HepG2 (cell line): ENCODE data around the gene ATP8A2. TPM values are rescaled to one million over a fixed set of nuclear protein-coding genes. Genes with fewer than 3 reads are reported as not detected.

Experiments
- ATAC-seq: fragments of 200-7000 bp; cut with Tn5 transposase; 3 replicates; pipeline ENCODE4 v1.9.1; 2020; ENCODE audit warnings: mild to moderate bottlenecking, moderate library complexity
- BruUV-seq: library from RNA; stranded (reverse); fragments of 400-500 nt; replicated peaks from 2 replicates; lab custom pipeline; 2021; lab: Mats Ljungman, UMichigan
- CTCF ChIA-PET: fragments of 300-600 bp; formaldehyde crosslinking; extraction: SDS; loops from one replicate; lab custom pipeline; 2021; ENCODE audit warnings: low total read pairs, inconsistent platforms, low intra/inter-chr PET ratio; lab: Yijun Ruan, JAX
- POLR2A ChIA-PET: fragments of 350-600 bp; sonication (Branson Sonifier 250); formaldehyde crosslinking; loops from one replicate; lab custom pipeline; 2020; ENCODE audit warnings: antibody characterized with exemption, inconsistent platforms; lab: Yijun Ruan, JAX
- DNase-seq: peaks from one replicate; pipeline ENCODE4 v3.0.0-alpha.2; 2015; ENCODE audit warnings: low spot score
- FAIRE-seq: peaks from 3 replicates; lab custom pipeline; 2011; peaks lifted over from hg19 to GRCh38; lab: Jason Lieb, UNC
- H2AFZ ChIP-seq: one replicate; pipeline ENCODE4 v1.6.1; 2011; ENCODE audit warnings: low read length, inconsistent platforms
- H3K27ac ChIP-seq: fragments of 300-600 bp; 3 replicates; pipeline ENCODE4 v1.8.0; 2011; ENCODE audit warnings: mixed run types, mild to moderate bottlenecking, mixed read lengths, low read length, inconsistent platforms; ENCODE audit not compliant: insufficient read depth; ENCODE audit errors: extremely low read length
- H3K27me3 ChIP-seq, 2 experiments: fragments of 200-600 bp in 1 of 2; 2 replicates in 1 of 2; 3 replicates in 1 of 2; pipeline versions ENCODE4 v1.6.0 to v1.8.0; 2011; ENCODE audit warnings: low read length in 2 of 2, mild to moderate bottlenecking in 2 of 2, moderate library complexity in 2 of 2, inconsistent platforms in 1 of 2; ENCODE audit not compliant: insufficient read depth in 2 of 2, control insufficient read depth in 1 of 2
- H3K36me3 ChIP-seq, 2 experiments: fragments of 200-600 bp in 1 of 2; replicated peaks in 1 of 2; 2 replicates in 1 of 2; 3 replicates in 1 of 2; pipeline versions ENCODE4 v1.5.1 to v1.8.0; 2011; ENCODE audit warnings: low read length in 2 of 2, inconsistent platforms in 1 of 2; ENCODE audit not compliant: insufficient read depth in 2 of 2, control insufficient read depth in 1 of 2
- H3K4me1 ChIP-seq: 2 replicates; pipeline ENCODE4 v1.5.1; 2012; ENCODE audit warnings: low read length, inconsistent platforms; ENCODE audit not compliant: insufficient read depth
- H3K4me2 ChIP-seq: 2 replicates; pipeline ENCODE4 v1.6.0; 2011; ENCODE audit warnings: low read depth, low read length, inconsistent platforms
- H3K4me3 ChIP-seq, 3 experiments: fragments of 200-600 bp in 1 of 3; sonication (generic), shearing (Covaris generic) in 1 of 3; replicated peaks in 1 of 3; 2 replicates each; pipeline ENCODE4 v1.5.1; 2011 to 2016; ENCODE audit warnings: low read length in 3 of 3, inconsistent platforms in 2 of 3, low read depth in 2 of 3, mild to moderate bottlenecking in 2 of 3, control low read depth in 1 of 3, mixed read lengths in 1 of 3; ENCODE audit not compliant: insufficient read depth in 1 of 3
- H3K79me2 ChIP-seq: one replicate; pipeline ENCODE4 v1.6.1; 2011; ENCODE audit warnings: low read length, inconsistent platforms; ENCODE audit not compliant: insufficient read depth
- H3K9ac ChIP-seq: 2 replicates; pipeline ENCODE4 v1.6.0; 2011; ENCODE audit warnings: mild to moderate bottlenecking, low read depth, low read length, inconsistent platforms; ENCODE audit not compliant: insufficient read depth
- H3K9me3 ChIP-seq: 2 replicates; pipeline ENCODE4 v1.5.1; 2012; ENCODE audit warnings: mild to moderate bottlenecking, low read length
- H4K20me1 ChIP-seq: 2 replicates; pipeline ENCODE4 v1.6.0; 2011; ENCODE audit warnings: inconsistent platforms, mild to moderate bottlenecking, low read length, moderate library complexity; ENCODE audit not compliant: insufficient read depth
- CREB3 ChIP-seq: sonication (generic); formaldehyde crosslinking; IDR thresholded peaks from 2 replicates; pipeline ENCODE4 v1.5.0; 2020; ENCODE audit warnings: missing genetic modification reagents
- GABPB1 ChIP-seq: IDR thresholded peaks from 2 replicates; pipeline ENCODE4 v1.6.1; 2016; ENCODE audit warnings: mild to moderate bottlenecking, missing genetic modification reagents, moderate library complexity, missing compliant biosample characterization
- KDM5B ChIP-seq: sonication (generic); formaldehyde crosslinking; IDR thresholded peaks from 2 replicates; pipeline ENCODE4 v1.4.0; 2020; ENCODE audit warnings: missing genetic modification reagents, mild to moderate bottlenecking, borderline replicate concordance
- NPAS2 ChIP-seq: sonication (generic); formaldehyde crosslinking; IDR thresholded peaks from 2 replicates; pipeline ENCODE4 v1.8.0; 2022; ENCODE audit warnings: mild to moderate bottlenecking, missing genetic modification reagents, borderline replicate concordance
- RARG ChIP-seq: sonication (generic); formaldehyde crosslinking; IDR thresholded peaks from 2 replicates; pipeline ENCODE4 v1.4.0; 2020; ENCODE audit warnings: low read depth, mild to moderate bottlenecking, missing genetic modification reagents
- ZBTB14 ChIP-seq: sonication (generic); formaldehyde crosslinking; IDR thresholded peaks from 2 replicates; pipeline ENCODE4 v1.4.0; 2020; ENCODE audit warnings: missing genetic modification reagents
- ZNF121 ChIP-seq: sonication (generic); formaldehyde crosslinking; IDR thresholded peaks from 2 replicates; pipeline ENCODE4 v1.5.0; 2020; ENCODE audit warnings: mild to moderate bottlenecking, missing genetic modification reagents
- ZNF224 ChIP-seq: sonication (generic); formaldehyde crosslinking; IDR thresholded peaks from 2 replicates; pipeline ENCODE4 v1.5.0; 2020; ENCODE audit warnings: mild to moderate bottlenecking, missing genetic modification reagents
- ZNF563 ChIP-seq: sonication (generic); formaldehyde crosslinking; IDR thresholded peaks from 2 replicates; pipeline ENCODE4 v1.8.0; 2022; ENCODE audit warnings: mild to moderate bottlenecking, moderate library complexity, missing genetic modification reagents
- ZNF569 ChIP-seq: sonication (generic); formaldehyde crosslinking; IDR thresholded peaks from 2 replicates; pipeline ENCODE4 v1.5.0; 2020; ENCODE audit warnings: mild to moderate bottlenecking, missing genetic modification reagents, moderate library complexity, borderline replicate concordance
- ZNF615 ChIP-seq: sonication (generic); formaldehyde crosslinking; IDR thresholded peaks from 2 replicates; pipeline ENCODE4 v1.5.0; 2020; ENCODE audit warnings: mild to moderate bottlenecking, missing genetic modification reagents, borderline replicate concordance
- ZNF616 ChIP-seq: sonication (generic); formaldehyde crosslinking; IDR thresholded peaks from 2 replicates; pipeline ENCODE4 v1.5.0; 2020; ENCODE audit warnings: low read depth, mild to moderate bottlenecking, missing genetic modification reagents
- WGBS: methylation state at CpG from one replicate; pipeline ENCODE4 v1.1.6; 2017; ENCODE audit warnings: low lambda C conversion rate; 5-methylcytosine and 5-hydroxymethylcytosine counted together
- in situ Hi-C: cut with HindIII; loops from 2 replicates; pipeline ENCODE4 v1.10.0; 2017; ENCODE audit warnings: low pct_unique_long_range_greater_than_20kb; ENCODE audit not compliant: extremely low pct_ligation_motif_present
- intact Hi-C: fragments of 100-400 bp; cut with micrococcal nuclease; formaldehyde crosslinking; loops from one replicate; pipeline ENCODE4 v1.10.0; 2022; ENCODE audit not compliant: unreplicated experiment
- polyA plus RNA-seq, 8 experiments: library from polyadenylated mRNA; depleted of rRNA in 3 of 8; stranded (reverse) in 7 of 8; unstranded in 1 of 8; fragments of >200 nt; fragmentation: Illumina TruSeq in 4 of 8; extraction: Trizol in 4 of 8; gene quantifications; 2 replicates each; pipeline versions ENCODE4 v1.2.1 to v1.2.3, GENCODE V29; 2011 to 2016; ENCODE audit warnings: low read depth in 4 of 8, missing spikeins in 1 of 8, mixed read lengths in 1 of 8; ENCODE audit not compliant: insufficient read depth in 1 of 8
- total RNA-seq, 5 experiments: library from RNA; depleted of rRNA; stranded (reverse); fragments of >200 nt; fragmentation: Illumina TruSeq; extraction: Trizol; gene quantifications; 2 replicates each; pipeline ENCODE4 v1.2.3, GENCODE V29; 2016; ENCODE audit warnings: low read depth in 1 of 5
- TF ChIP-seq, protein P1 (sequence below): sonication (generic); formaldehyde crosslinking; IDR thresholded peaks from 2 replicates; pipeline ENCODE4 v1.4.0; 2020; ENCODE audit warnings: mild to moderate bottlenecking, missing genetic modification reagents

The ATP8A2 gene
- total and polyA plus RNA-seq, 2 of the 13 experiments (the other 11 are each of a cell fraction or from before 2014, with no cell fraction given): 0.09 TPM; not detected in 1

DNA sequence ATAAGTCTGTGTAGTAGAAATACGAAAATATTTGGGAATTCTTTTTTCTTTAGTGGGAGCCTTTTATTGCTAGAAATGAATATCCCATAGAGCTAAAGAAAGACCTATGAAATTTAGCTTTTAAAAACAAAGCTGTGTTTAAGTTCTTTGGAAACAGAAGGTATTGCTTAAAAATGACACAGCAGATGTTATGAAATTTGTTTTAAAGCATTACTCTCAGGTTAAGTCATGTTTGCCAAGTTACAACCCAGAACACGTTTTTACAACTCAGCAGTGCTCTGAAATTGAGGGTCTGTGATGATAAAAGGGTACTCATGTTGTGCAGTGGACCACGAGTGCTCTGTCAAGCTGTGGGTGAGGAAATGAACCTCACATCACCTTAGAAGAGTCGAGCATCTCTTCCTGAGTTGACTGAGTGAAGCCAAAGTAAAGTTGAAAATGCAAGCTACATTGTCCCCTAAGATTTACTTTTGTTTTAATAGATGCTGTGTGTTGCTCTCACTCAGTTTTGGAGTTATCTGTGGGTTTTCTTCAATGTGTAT is 519.0 kb downstream of the ATP8A2 start:
- Histone ChIP-seq H3K9me3 (no peaks in the 10 kb centered on the region), H3K27ac (no peak overlapping the region), H3K27me3 (peaks cover 1 to 5% of the 10 kb centered on the region in 2 experiments; a peak in 1 of 5 replicates), H3K36me3 (no peaks in the 10 kb centered on the region), H3K4me2 (no peak overlapping the region), H3K4me3 (no peak overlapping the region), H3K4me1 (no peaks in the 10 kb centered on the region), H2AFZ (no peak overlapping the region), H3K79me2 (no peaks in the 10 kb centered on the region), H3K9ac (no peak overlapping the region), H4K20me1 (no peaks in the 10 kb centered on the region)
- TF ChIP-seq ZNF615 (CRISPR knock-in tag): no peak
- TF ChIP-seq, protein P1, sequence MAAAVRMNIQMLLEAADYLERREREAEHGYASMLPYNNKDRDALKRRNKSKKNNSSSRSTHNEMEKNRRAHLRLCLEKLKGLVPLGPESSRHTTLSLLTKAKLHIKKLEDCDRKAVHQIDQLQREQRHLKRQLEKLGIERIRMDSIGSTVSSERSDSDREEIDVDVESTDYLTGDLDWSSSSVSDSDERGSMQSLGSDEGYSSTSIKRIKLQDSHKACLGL: no peak
- TF ChIP-seq KDM5B (CRISPR knock-in tag): no peak
- TF ChIP-seq ZNF563 (CRISPR knock-in tag): no peak
- no peak for TF ChIP-seq ZBTB14 (CRISPR knock-in tag)
- TF ChIP-seq ZNF121 (CRISPR knock-in tag): no peak
- no TSS peak for BruUV-seq
- DNase-seq (no peak), FAIRE-seq (no peak), ATAC-seq (no peak)
- 0% methylated on average over 4 of the region's 4 CpGs for WGBS
- ChIA-PET CTCF (no interaction called here), POLR2A (no interaction called here)
- intact Hi-C loops (no loop called here), in situ Hi-C loops (no loop called here)

- no peak for DNase-seq
- no peak overlapping the region for H3K4me2 ChIP-seq
- intact Hi-C loops (no loop called here), in situ Hi-C loops (no loop called here)
- H4K20me1 ChIP-seq: no peaks in the 10 kb centered on the region
- H3K36me3 ChIP-seq: no peaks in the 10 kb centered on the region
- no CpG with 5 or more reads among the region's 7 CpGs for WGBS
- H3K4me3 ChIP-seq: no peak overlapping the region
- FAIRE-seq: no peak
- no peak overlapping the region for H3K9ac ChIP-seq
- no peaks in the 10 kb centered on the region for H3K9me3 ChIP-seq
- ChIA-PET POLR2A (no interaction called here), CTCF (no interaction called here)
- H3K27me3 ChIP-seq: peaks cover 0 to 12% of the 10 kb centered on the region in 2 experiments; a peak in 2 of 5 replicates
- no peaks in the 10 kb centered on the region for H3K4me1 ChIP-seq
- no TSS peak for BruUV-seq
- no peaks in the 10 kb centered on the region for H3K79me2 ChIP-seq
- no peak overlapping the region for H2AFZ ChIP-seq
- H3K27ac ChIP-seq: no peak overlapping the region
- no peak for ATAC-seq
- TF ChIP-seq RARG: no peak
- no peak for TF ChIP-seq GABPB1 (CRISPR knock-in tag)
- TF ChIP-seq CREB3 (CRISPR knock-in tag): no peak
- TF ChIP-seq NPAS2: no peak
- no peak for TF ChIP-seq ZNF616 (CRISPR knock-in tag)
- no peak for TF ChIP-seq ZNF224
- TF ChIP-seq ZNF569 (CRISPR knock-in tag): no peak
These were observed 527.2 kb downstream of the ATP8A2 start for GRCh38 chr13:25898991-25899390.
